H9 (cell line): Measurements from ENCODE around the gene BIK. TPM values are rescaled to one million over a fixed set of nuclear protein-coding genes. Genes with fewer than 3 reads are reported as not detected.

Source experiments
- DNase-seq: peaks from one replicate; pipeline ENCODE4 v3.0.0-alpha.2; 2017
- H2AFZ ChIP-seq: one replicate; pipeline ENCODE4 v1.6.1; 2013; ENCODE audit warnings: mild to moderate bottlenecking, low read length, control low read depth, moderate library complexity
- H2AK5ac ChIP-seq: 2 replicates; pipeline ENCODE4 v1.6.1; 2013; ENCODE audit warnings: low read length, control low read depth, mixed read lengths; ENCODE audit not compliant: insufficient read length
- H2BK120ac ChIP-seq: one replicate; pipeline ENCODE4 v1.6.1; 2013; ENCODE audit warnings: low read depth, mild to moderate bottlenecking, low read length, control low read depth, inconsistent platforms; ENCODE audit not compliant: poor library complexity, severe bottlenecking
- H2BK12ac ChIP-seq: 2 replicates; pipeline ENCODE4 v1.6.1; 2013; ENCODE audit warnings: low read length, control low read depth, mixed read lengths, low read depth; ENCODE audit not compliant: insufficient read length
- H2BK15ac ChIP-seq: 2 replicates; pipeline ENCODE4 v1.6.1; 2013; ENCODE audit warnings: low read depth, low read length, control low read depth
- H2BK20ac ChIP-seq: one replicate; pipeline ENCODE4 v1.6.1; 2013; ENCODE audit warnings: low read depth, mild to moderate bottlenecking, low read length, control low read depth, inconsistent platforms; ENCODE audit not compliant: poor library complexity, severe bottlenecking
- H2BK5ac ChIP-seq: 2 replicates; pipeline ENCODE4 v1.6.1; 2013; ENCODE audit warnings: low read length, control low read depth, mixed read lengths; ENCODE audit not compliant: insufficient read length
- H3K14ac ChIP-seq: 2 replicates; pipeline ENCODE4 v1.6.1; 2013; ENCODE audit warnings: low read length, control low read depth; ENCODE audit not compliant: insufficient read depth
- H3K18ac ChIP-seq: 2 replicates; pipeline ENCODE4 v1.6.1; 2013; ENCODE audit warnings: low read depth, mild to moderate bottlenecking, mixed read lengths, low read length, control low read depth; ENCODE audit not compliant: insufficient read length
- H3K23ac ChIP-seq: 2 replicates; pipeline ENCODE4 v1.6.1; 2013; ENCODE audit warnings: low read length, control low read depth, mixed read lengths, low read depth; ENCODE audit not compliant: insufficient read length
- H3K23me2 ChIP-seq: 2 replicates; pipeline ENCODE4 v1.6.1; 2013; ENCODE audit warnings: low read depth, mild to moderate bottlenecking, mixed read lengths, low read length, control low read depth; ENCODE audit not compliant: insufficient read length, poor library complexity, severe bottlenecking
- H3K27ac ChIP-seq: 2 replicates; pipeline ENCODE4 v1.5.1; 2013; ENCODE audit warnings: low read length, control low read depth, mixed read lengths, low read depth; ENCODE audit not compliant: insufficient read length
- H3K27me3 ChIP-seq: 2 replicates; pipeline ENCODE4 v1.6.1; 2013; ENCODE audit warnings: low read length, control low read depth, inconsistent platforms; ENCODE audit not compliant: insufficient read depth
- H3K4ac ChIP-seq: 2 replicates; pipeline ENCODE4 v1.6.1; 2013; ENCODE audit warnings: low read depth, mild to moderate bottlenecking, control low read depth, inconsistent platforms, low read length, moderate library complexity
- H3K4me1 ChIP-seq: 2 replicates; pipeline ENCODE4 v1.6.1; 2013; ENCODE audit warnings: low read length, control low read depth, inconsistent platforms; ENCODE audit not compliant: insufficient read depth
- H3K4me2 ChIP-seq: 2 replicates; pipeline ENCODE4 v1.6.1; 2013; ENCODE audit warnings: low read length, control low read depth, mixed read lengths; ENCODE audit not compliant: insufficient read length, insufficient read depth
- H3K56ac ChIP-seq: 2 replicates; pipeline ENCODE4 v1.6.1; 2013; ENCODE audit warnings: low read depth, mild to moderate bottlenecking, mixed read lengths, low read length, control low read depth; ENCODE audit not compliant: insufficient read length
- H3K79me1 ChIP-seq: 2 replicates; pipeline ENCODE4 v1.6.1; 2013; ENCODE audit warnings: low read depth, mild to moderate bottlenecking, moderate library complexity, low read length, control low read depth, inconsistent platforms; ENCODE audit not compliant: insufficient read depth, poor library complexity, severe bottlenecking
- H3K79me2 ChIP-seq: 2 replicates; pipeline ENCODE4 v1.6.1; 2013; ENCODE audit warnings: low read length, control low read depth, inconsistent platforms; ENCODE audit not compliant: insufficient read depth
- H3K9ac ChIP-seq: 2 replicates; pipeline ENCODE4 v1.6.1; 2013; ENCODE audit warnings: low read length, control low read depth, mixed read lengths; ENCODE audit not compliant: insufficient read length; ENCODE audit errors: extremely low read depth
- H3K9me3 ChIP-seq: one replicate; pipeline ENCODE4 v1.6.1; 2013; ENCODE audit warnings: low read depth, low read length, inconsistent platforms; ENCODE audit not compliant: control insufficient read depth
- H3T11ph ChIP-seq: one replicate; pipeline ENCODE4 v1.6.1; 2013; ENCODE audit warnings: mild to moderate bottlenecking, low read length, control low read depth, inconsistent platforms
- H4K20me1 ChIP-seq: one replicate; pipeline ENCODE4 v1.6.1; 2013; ENCODE audit not compliant: control insufficient read depth, insufficient read length, insufficient read depth
- H4K5ac ChIP-seq: 2 replicates; pipeline ENCODE4 v1.6.1; 2013; ENCODE audit warnings: low read depth, mild to moderate bottlenecking, mixed read lengths, low read length, control low read depth; ENCODE audit not compliant: insufficient read length
- H4K8ac ChIP-seq: replicated peaks from 2 replicates; pipeline ENCODE4 v1.6.1; 2013; ENCODE audit warnings: low read length, control low read depth, mixed read lengths, low read depth; ENCODE audit not compliant: insufficient read length
- H4K91ac ChIP-seq: 2 replicates; pipeline ENCODE4 v1.6.1; 2013; ENCODE audit warnings: low read depth, mild to moderate bottlenecking, moderate library complexity, mixed read lengths, low read length, control low read depth; ENCODE audit not compliant: insufficient read length
- H3K27ac Mint-ChIP-seq, 3 experiments: 2 replicates in 2 of 3; 3 replicates in 1 of 3; pipeline ENCODE4 v1.8.0; 2020 to 2021; ENCODE audit warnings: mixed read lengths in 3 of 3, mild to moderate bottlenecking in 1 of 3, moderate library complexity in 1 of 3
- H3K27me3 Mint-ChIP-seq: 2 replicates; pipeline ENCODE4 v1.8.0; 2021; ENCODE audit warnings: low read depth, mild to moderate bottlenecking, moderate library complexity, mixed read lengths
- H3K36me3 Mint-ChIP-seq, 3 experiments: 2 replicates in 2 of 3; 3 replicates in 1 of 3; pipeline ENCODE4 v1.8.0; 2020 to 2021; ENCODE audit warnings: low read depth in 3 of 3, mixed read lengths in 3 of 3; ENCODE audit not compliant: insufficient read depth in 1 of 3
- H3K4me1 Mint-ChIP-seq, 2 experiments: 2 replicates each; pipeline ENCODE4 v1.8.0; 2020; ENCODE audit warnings: mixed read lengths in 2 of 2
- H3K4me3 Mint-ChIP-seq, 2 experiments: 2 replicates in 1 of 2; 3 replicates in 1 of 2; pipeline ENCODE4 v1.8.0; 2020 to 2021; ENCODE audit warnings: mild to moderate bottlenecking in 2 of 2, mixed read lengths in 2 of 2, moderate library complexity in 1 of 2
- H3K9me3 Mint-ChIP-seq, 2 experiments: 2 replicates in 1 of 2; 3 replicates in 1 of 2; pipeline ENCODE4 v1.8.0; 2020; ENCODE audit warnings: mild to moderate bottlenecking in 2 of 2, mixed read lengths in 2 of 2, moderate library complexity in 1 of 2
- WGBS: extraction: QIAGEN DNeasy Blood & Tissue Kit; methylation state at CpG from one replicate; pipeline ENCODE4 v1.1.7; 2013; ENCODE audit warnings: missing lambda C conversion rate, low lambda C conversion rate, mixed read lengths; ENCODE audit not compliant: insufficient read length; ENCODE audit errors: extremely low coverage; 5-methylcytosine and 5-hydroxymethylcytosine counted together
- total RNA-seq: library from RNA; stranded (reverse); gene quantifications from 2 replicates; pipeline ENCODE4 v1.2.1, GENCODE V29; 2021
- TF ChIP-seq, protein P1 (sequence below): fragments of 200-600 bp; sonication (generic); conservative IDR thresholded peaks from 3 replicates; pipeline ENCODE4 v1.8.0; 2021; ENCODE audit warnings: antibody characterized with exemption, mild to moderate bottlenecking

The BIK gene
- total RNA-seq, 1 experiment from 2014 or later: 8.3 TPM

DNA sequence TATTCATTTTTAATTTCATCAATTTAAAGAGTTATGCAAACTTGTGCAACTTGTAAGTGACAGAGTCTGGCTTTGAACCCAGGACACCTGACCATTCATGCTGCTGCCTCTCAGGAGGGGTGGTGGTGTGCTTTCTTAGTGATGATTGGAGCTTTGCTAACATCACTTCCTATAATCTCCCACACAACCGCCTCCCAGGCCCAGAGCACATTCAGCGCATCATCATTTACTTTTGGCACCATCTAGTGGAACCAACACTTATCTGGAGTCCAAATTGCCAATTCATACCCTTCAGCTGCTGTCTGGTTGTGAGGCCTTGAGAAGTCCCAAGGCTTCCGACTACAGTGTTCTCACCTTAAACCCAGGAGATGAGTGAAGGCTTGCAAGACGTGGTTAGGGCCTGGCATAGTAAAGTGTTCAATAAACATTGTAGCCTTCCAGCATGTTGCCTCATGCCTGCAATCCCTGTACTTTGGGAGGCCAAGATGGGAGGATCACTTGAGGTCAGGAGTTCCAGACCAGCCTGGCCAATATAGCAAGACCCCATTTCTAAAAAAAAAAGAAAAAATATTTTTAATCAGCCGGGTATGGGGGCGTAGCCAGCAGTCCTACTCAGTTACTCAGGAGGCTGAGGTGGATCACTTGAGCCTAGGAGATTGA lies 20.3 kb upstream of the BIK start:
- H3K23me2 ChIP-seq: peaks cover 5% of the 10 kb centered on the region
- H3K9ac ChIP-seq: no peak overlapping the region
- no peak overlapping the region for H2BK12ac ChIP-seq
- H2AK5ac ChIP-seq: no peak overlapping the region
- no peak overlapping the region for H3K4me2 ChIP-seq
- no peak overlapping the region for H2BK15ac ChIP-seq
- no CpG with 5 or more reads among the region's 6 CpGs for WGBS
- no peak overlapping the region for H3K27ac ChIP-seq
- no peaks in the 10 kb centered on the region for H3K27me3 ChIP-seq
- no peak overlapping the region for H2BK5ac ChIP-seq
- no peak overlapping the region for H2AFZ ChIP-seq
- H4K91ac ChIP-seq: no peak overlapping the region
- H3K4me1 ChIP-seq: no peaks in the 10 kb centered on the region
- Mint-ChIP-seq H3K9me3 (no peaks in the 10 kb centered on the region; a peak in 2 of 5 replicates), H3K4me3 (peak overlapping the region; percentile 74 to 91; a peak in 4 of 5 replicates), H3K4me1 (peaks cover 6 to 23% of the 10 kb centered on the region in 2 experiments; a peak in 3 of 4 replicates), H3K27ac (no peak overlapping the region; a peak in 1 of 7 replicates), H3K36me3 (peaks cover 0 to 4% (median under 1%) of the 10 kb centered on the region in 3 experiments; a peak in 4 of 7 replicates), H3K27me3 (no peaks in the 10 kb centered on the region)
- no peak overlapping the region for H4K8ac ChIP-seq
- no peak overlapping the region for H4K5ac ChIP-seq
- TF ChIP-seq, protein P1, sequence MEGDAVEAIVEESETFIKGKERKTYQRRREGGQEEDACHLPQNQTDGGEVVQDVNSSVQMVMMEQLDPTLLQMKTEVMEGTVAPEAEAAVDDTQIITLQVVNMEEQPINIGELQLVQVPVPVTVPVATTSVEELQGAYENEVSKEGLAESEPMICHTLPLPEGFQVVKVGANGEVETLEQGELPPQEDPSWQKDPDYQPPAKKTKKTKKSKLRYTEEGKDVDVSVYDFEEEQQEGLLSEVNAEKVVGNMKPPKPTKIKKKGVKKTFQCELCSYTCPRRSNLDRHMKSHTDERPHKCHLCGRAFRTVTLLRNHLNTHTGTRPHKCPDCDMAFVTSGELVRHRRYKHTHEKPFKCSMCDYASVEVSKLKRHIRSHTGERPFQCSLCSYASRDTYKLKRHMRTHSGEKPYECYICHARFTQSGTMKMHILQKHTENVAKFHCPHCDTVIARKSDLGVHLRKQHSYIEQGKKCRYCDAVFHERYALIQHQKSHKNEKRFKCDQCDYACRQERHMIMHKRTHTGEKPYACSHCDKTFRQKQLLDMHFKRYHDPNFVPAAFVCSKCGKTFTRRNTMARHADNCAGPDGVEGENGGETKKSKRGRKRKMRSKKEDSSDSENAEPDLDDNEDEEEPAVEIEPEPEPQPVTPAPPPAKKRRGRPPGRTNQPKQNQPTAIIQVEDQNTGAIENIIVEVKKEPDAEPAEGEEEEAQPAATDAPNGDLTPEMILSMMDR: no peak
- no peak overlapping the region for H2BK120ac ChIP-seq
- no peak overlapping the region for H3K18ac ChIP-seq
- no peaks in the 10 kb centered on the region for H3K79me2 ChIP-seq
- no peaks in the 10 kb centered on the region for H3K79me1 ChIP-seq
- DNase-seq: no peak
- H4K20me1 ChIP-seq: no peaks in the 10 kb centered on the region
- H3K4ac ChIP-seq: no peak overlapping the region
- H3K9me3 ChIP-seq: no peaks in the 10 kb centered on the region
- no peak overlapping the region for H3T11ph ChIP-seq
- no peak overlapping the region for H2BK20ac ChIP-seq
- no peak overlapping the region for H3K14ac ChIP-seq
- no peak overlapping the region for H3K56ac ChIP-seq
- no peak overlapping the region for H3K23ac ChIP-seq
